ENCODE measurements around the gene TRPV6. TPM values are rescaled to one million over a fixed set of nuclear protein-coding genes. Genes with fewer than 3 reads are reported as not detected.

Gene TRPV6
- total and polyA plus RNA-seq, 9 donors = 0.03 to 9.7 (median 0.51) TPM; not detected in 4

DNA sequence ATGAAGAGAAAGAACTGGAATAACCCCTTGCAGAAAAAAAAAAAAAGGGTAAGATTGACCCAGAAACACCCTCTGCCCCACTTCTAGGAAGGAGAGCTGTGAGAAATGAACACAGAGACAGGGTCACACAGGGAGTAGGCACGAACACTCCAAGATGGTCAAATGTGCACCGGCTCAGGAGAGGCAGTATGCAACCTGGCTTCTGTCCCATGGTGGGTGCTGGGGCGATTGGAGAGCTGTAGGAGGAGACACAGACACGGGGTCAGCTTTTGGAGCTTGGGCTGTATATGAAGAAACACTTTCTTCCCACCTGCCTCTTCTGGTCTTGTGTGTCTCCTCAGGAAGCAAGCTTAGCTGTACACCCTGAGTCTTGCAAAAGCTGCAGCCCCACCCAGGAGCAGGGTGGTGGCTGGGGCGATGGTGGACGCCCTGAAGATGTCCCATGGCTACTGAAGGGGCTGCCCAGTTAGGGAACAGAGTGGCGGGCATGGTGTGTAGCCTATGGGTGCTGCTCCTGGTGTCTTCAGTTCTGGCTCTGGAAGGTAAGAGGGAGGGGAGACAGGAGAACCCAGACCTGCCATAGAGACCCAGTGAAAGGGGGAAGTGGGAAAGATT, 22.7 kb downstream of the TRPV6 start:
- Histone ChIP-seq H3K27me3 (no peaks in the 10 kb centered on the region), H3K4me3 (no peak overlapping the region), H3K27ac (no peak overlapping the region), H3K36me3 (no peaks in the 10 kb centered on the region), H3K4me1 (ENCODE audit: insufficient read depth) (no peaks in the 10 kb centered on the region), H3K9me3 (no peaks in the 10 kb centered on the region)
- 87 to 90% (median 88%) methylated on average over 7 of the region's 7 CpGs for WGBS, 3 donors
- no peak for DNase-seq
- no peak for TF ChIP-seq EP300 (IDR thresholded peaks at IDR 0.05)
- TF ChIP-seq POLR2A (IDR thresholded peaks at IDR 0.05) = no peak
- TF ChIP-seq, protein P1, sequence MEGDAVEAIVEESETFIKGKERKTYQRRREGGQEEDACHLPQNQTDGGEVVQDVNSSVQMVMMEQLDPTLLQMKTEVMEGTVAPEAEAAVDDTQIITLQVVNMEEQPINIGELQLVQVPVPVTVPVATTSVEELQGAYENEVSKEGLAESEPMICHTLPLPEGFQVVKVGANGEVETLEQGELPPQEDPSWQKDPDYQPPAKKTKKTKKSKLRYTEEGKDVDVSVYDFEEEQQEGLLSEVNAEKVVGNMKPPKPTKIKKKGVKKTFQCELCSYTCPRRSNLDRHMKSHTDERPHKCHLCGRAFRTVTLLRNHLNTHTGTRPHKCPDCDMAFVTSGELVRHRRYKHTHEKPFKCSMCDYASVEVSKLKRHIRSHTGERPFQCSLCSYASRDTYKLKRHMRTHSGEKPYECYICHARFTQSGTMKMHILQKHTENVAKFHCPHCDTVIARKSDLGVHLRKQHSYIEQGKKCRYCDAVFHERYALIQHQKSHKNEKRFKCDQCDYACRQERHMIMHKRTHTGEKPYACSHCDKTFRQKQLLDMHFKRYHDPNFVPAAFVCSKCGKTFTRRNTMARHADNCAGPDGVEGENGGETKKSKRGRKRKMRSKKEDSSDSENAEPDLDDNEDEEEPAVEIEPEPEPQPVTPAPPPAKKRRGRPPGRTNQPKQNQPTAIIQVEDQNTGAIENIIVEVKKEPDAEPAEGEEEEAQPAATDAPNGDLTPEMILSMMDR (IDR thresholded peaks at IDR 0.05) = no peak
- intact Hi-C loops (cut with DNase I) = no loop called here

DNA sequence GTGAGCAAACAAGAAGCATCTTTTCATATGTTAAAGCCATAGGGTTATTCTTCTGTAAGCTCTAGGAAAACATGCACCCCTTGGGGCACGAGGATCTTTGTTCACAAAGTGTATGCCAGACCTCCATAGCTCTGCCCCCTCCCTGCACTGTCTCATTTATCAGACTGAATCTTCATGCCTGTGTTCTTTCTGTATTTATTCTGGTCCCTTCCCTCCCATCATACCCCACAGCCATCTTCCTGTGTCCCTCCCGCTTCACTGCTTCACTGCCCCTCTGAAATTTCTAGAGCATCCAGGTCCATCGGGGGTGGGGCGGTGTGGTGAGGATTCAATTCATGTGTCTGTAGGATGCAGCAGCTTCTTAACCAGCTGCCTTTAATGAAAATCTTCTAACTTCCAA, 23.2 kb downstream of the TRPV6 start:
- H3K27me3 ChIP-seq = no peaks in the 10 kb centered on the region

DNA sequence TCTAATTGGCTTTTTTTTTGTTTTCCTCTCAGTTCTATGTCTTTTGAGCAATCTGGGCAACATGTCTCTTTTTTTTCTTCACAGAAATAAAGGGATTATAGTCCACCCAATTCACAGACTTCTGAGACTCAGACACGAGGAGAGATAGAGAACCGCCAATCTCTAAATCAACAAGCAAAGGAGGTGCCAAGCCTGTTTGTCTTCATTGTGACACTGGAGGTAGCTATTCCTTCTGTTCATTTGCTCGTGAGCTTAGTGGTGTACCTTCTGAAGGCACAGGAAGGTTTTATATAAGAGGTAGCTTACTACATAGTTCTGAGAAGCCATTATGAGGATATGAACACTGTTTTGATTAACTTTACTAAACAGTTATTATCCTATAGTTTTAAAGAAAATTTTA, 24.6 kb downstream of the TRPV6 start:
- TF ChIP-seq EP300 (IDR thresholded peaks at IDR 0.05) = no peak
- TF ChIP-seq, protein P1 (IDR thresholded peaks at IDR 0.05) = no peak
- TF ChIP-seq POLR2A (IDR thresholded peaks at IDR 0.05) = no peak
- H3K27me3 ChIP-seq = no peaks in the 10 kb centered on the region
- H3K27ac ChIP-seq = no peak overlapping the region
- no peaks in the 10 kb centered on the region for H3K9me3 ChIP-seq
- no peaks in the 10 kb centered on the region for H3K4me1 ChIP-seq (ENCODE audit: insufficient read depth)
- DNase-seq = no peak
- H3K36me3 ChIP-seq = no peaks in the 10 kb centered on the region
- no peak overlapping the region for H3K4me3 ChIP-seq
- 86 to 97% (median 90%) methylated on average over 3 of the region's 3 CpGs for WGBS, 3 donors
- intact Hi-C loops (cut with DNase I) = no loop called here

More for the DNA sequence above, 23.2 kb downstream of the TRPV6 start:
- Histone ChIP-seq H3K27ac (no peak overlapping the region), H3K9me3 (no peaks in the 10 kb centered on the region), H3K36me3 (no peaks in the 10 kb centered on the region), H3K4me1 (ENCODE audit: insufficient read depth) (no peaks in the 10 kb centered on the region), H3K4me3 (no peak overlapping the region)
- TF ChIP-seq EP300 (IDR thresholded peaks at IDR 0.05) (no peak), POLR2A (IDR thresholded peaks at IDR 0.05) (no peak)
- TF ChIP-seq, protein P1 (IDR thresholded peaks at IDR 0.05) = no peak
- WGBS, 3 donors = 91 to 96% (median 94%) methylated on average over 4 of the region's 4 CpGs
- intact Hi-C loops (cut with DNase I) = no loop called here
- DNase-seq = no peak

DNA sequence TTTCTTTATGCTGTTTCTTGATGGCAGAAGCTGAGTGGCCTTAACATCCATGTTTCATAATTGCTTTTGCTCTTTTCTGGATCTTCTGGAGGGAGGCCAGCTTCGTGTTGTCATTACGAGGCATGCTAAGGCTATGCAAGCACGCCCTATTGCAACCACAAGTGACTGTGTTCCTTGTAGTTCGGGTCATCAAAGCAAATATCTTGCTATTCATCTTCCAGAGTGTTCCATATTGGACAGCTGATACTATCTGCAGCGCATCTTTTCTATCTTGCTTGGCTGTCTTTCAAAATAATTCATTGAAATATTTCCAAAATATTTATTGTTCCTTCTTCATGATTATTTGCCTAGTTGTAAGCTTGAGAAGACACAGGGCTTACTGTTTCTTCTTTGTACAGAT, 25.7 kb downstream of the TRPV6 start:
- intact Hi-C loops (cut with DNase I) = loop anchor here in 1 of 4 donors (5.0 to 10.0 kb wide), 2 partner anchors 145 to 357 kb away; no protein-coding TSS in a partner anchor
- Histone ChIP-seq H3K4me1 (ENCODE audit: insufficient read depth) (peaks cover 1% of the 10 kb centered on the region), H3K9me3 (no peaks in the 10 kb centered on the region), H3K4me3 (no peak overlapping the region), H3K27ac (no peak overlapping the region), H3K27me3 (no peaks in the 10 kb centered on the region), H3K36me3 (no peaks in the 10 kb centered on the region)
- WGBS, 3 donors = 26 to 37% (median 30%) methylated on average over 5 of the region's 5 CpGs
- DNase-seq = peak in 3 of 5 donors; percentile 53 to 56 (median 54)
- TF ChIP-seq EP300 (IDR thresholded peaks at IDR 0.05) = no peak
- TF ChIP-seq, protein P1 (IDR thresholded peaks at IDR 0.05) = no peak
- TF ChIP-seq POLR2A (IDR thresholded peaks at IDR 0.05) = no peak

All from ovary (tissue), 9 donors.